HEK293 (cell line): Measurements from ENCODE around the gene SCTR.

ENCODE experiments used
- CTCF ChIA-PET: fragments of 350-600 bp; formaldehyde crosslinking; extraction: SDS; loops from one replicate; lab custom pipeline; 2021; ENCODE audit warnings: antibody characterized with exemption; lab: Yijun Ruan, JAX
- POLR2A ChIA-PET: fragments of 300-600 bp; formaldehyde crosslinking; extraction: SDS; loops from one replicate; lab custom pipeline; 2020; ENCODE audit warnings: antibody characterized with exemption, inconsistent platforms; lab: Yijun Ruan, JAX
- H3K27ac ChIP-seq: fragments of 200-500 bp; sonication (Bioruptor generic); 2 replicates; pipeline ENCODE4 v1.5.1; 2014; ENCODE audit warnings: low read depth, low read length, control low read depth, inconsistent platforms; ENCODE audit errors: extremely low read depth
- H3K36me3 ChIP-seq, 2 experiments: fragments of 200-500 bp in 1 of 2; sonication (Bioruptor generic) in 1 of 2; 1 replicate in 1 of 2; 2 replicates in 1 of 2; pipeline ENCODE4 v1.5.1; 2014 to 2017; ENCODE audit warnings: inconsistent platforms in 2 of 2, low read length in 2 of 2; ENCODE audit not compliant: control insufficient read depth in 2 of 2, insufficient read depth in 1 of 2
- H3K4me1 ChIP-seq: fragments of 200-500 bp; sonication (Bioruptor generic); 2 replicates; pipeline ENCODE4 v1.5.1; 2014; ENCODE audit warnings: mild to moderate bottlenecking, low read length, inconsistent platforms; ENCODE audit not compliant: control insufficient read depth, insufficient read depth
- H3K4me3 ChIP-seq: 2 replicates; pipeline ENCODE4 v1.5.1; 2011; ENCODE audit warnings: low read depth, mild to moderate bottlenecking, control low read depth, low read length, moderate library complexity
- H3K9me3 ChIP-seq: fragments of 200-500 bp; sonication (Bioruptor generic); 2 replicates; pipeline ENCODE4 v1.5.1; 2014; ENCODE audit warnings: low read depth, low read length, inconsistent platforms; ENCODE audit not compliant: control insufficient read depth, insufficient read depth
- KLF8 ChIP-seq: fragments of 450-650 bp; formaldehyde crosslinking; IDR thresholded peaks from 2 replicates; pipeline ENCODE4 v1.5.1; 2016; ENCODE audit warnings: missing biosample characterization, missing genetic modification characterization
- ZBTB6 ChIP-seq: fragments of 450-650 bp; formaldehyde crosslinking; IDR thresholded peaks from 2 replicates; pipeline ENCODE4 v1.5.1; 2017; ENCODE audit warnings: missing biosample characterization, missing genetic modification characterization
- ZFP69B ChIP-seq: fragments of 450-650 bp; formaldehyde crosslinking; IDR thresholded peaks from 2 replicates; pipeline ENCODE4 v1.5.1; 2016; ENCODE audit warnings: missing biosample characterization, missing genetic modification characterization
- ZIC2 ChIP-seq: fragments of 450-650 bp; formaldehyde crosslinking; IDR thresholded peaks from 2 replicates; pipeline ENCODE4 v1.5.1; 2016; ENCODE audit warnings: missing biosample characterization, missing genetic modification characterization
- ZNF433 ChIP-seq: fragments of 450-650 bp; formaldehyde crosslinking; IDR thresholded peaks from 2 replicates; pipeline ENCODE4 v1.5.1; 2016; ENCODE audit warnings: missing biosample characterization, missing genetic modification characterization, low read depth
- ZNF449 ChIP-seq: fragments of 450-650 bp; formaldehyde crosslinking; IDR thresholded peaks from 2 replicates; pipeline ENCODE4 v1.5.1; 2017; ENCODE audit warnings: missing biosample characterization, mild to moderate bottlenecking, missing genetic modification characterization, moderate library complexity
- ZNF548 ChIP-seq: fragments of 450-650 bp; formaldehyde crosslinking; IDR thresholded peaks from 2 replicates; pipeline ENCODE4 v1.5.1; 2016; ENCODE audit warnings: missing biosample characterization, missing genetic modification characterization
- ZNF585B ChIP-seq: fragments of 450-650 bp; formaldehyde crosslinking; IDR thresholded peaks from 2 replicates; pipeline ENCODE4 v1.5.1; 2016; ENCODE audit warnings: missing biosample characterization, missing genetic modification characterization
- ZNF830 ChIP-seq: fragments of 450-650 bp; IDR thresholded peaks from 2 replicates; pipeline ENCODE4 v1.5.0; 2018; ENCODE audit warnings: missing biosample characterization, missing genetic modification characterization, low read depth, mild to moderate bottlenecking, moderate library complexity
- TF ChIP-seq, protein P1 (sequence below): fragments of 450-650 bp; formaldehyde crosslinking; IDR thresholded peaks from 2 replicates; pipeline ENCODE4 v1.5.1; 2017; ENCODE audit warnings: missing biosample characterization, missing genetic modification characterization
- TF ChIP-seq, protein P2 (sequence below): fragments of 450-650 bp; formaldehyde crosslinking; IDR thresholded peaks from 2 replicates; pipeline ENCODE4 v1.5.1; 2016; ENCODE audit warnings: missing biosample characterization, missing genetic modification characterization

Gene SCTR

DNA sequence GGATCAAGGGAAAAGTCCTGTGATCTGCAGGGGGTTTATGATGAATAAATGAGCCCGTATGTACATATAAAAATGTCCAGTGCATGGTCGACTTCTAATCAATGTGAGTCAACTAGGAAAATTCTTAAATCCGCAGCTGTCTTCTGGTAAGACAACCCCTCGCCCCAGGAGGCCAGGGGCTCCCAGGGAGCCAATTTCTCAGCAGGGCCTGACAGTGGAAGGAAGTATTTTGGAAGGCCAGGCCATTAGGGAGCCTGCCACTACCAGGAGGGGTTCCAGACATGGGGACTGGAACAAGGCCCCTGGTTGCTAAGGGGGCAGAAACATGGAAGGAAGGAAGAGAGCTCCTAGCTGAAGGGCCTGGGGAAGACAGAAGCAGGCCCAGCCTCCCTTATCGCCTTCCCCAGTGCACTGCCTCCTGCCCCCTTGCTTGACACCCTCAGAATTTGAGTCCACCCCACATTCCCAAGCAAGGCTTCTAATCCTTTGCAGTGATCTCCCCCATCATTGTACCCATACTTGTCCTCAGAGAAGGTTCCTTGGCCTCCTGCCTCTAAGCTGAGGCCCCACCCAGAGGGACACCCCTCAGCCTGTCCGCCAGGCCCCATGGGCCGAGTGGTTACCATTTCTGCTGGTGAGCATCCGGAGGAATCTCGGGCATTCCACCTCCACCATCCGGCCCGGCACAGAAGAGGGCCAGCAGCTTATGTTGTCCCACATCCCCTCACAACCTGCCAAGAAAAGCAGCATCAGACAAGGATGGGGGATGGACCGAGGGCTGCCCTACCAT, 45.9 kb downstream of the SCTR start:
- TF ChIP-seq ZBTB6 (tag by site-specific recombination) (no peak), ZIC2 (tag by site-specific recombination) (peak; percentile 50), ZNF830 (tag by site-specific recombination) (no peak)
- no peak overlapping the region for H3K27ac ChIP-seq
- no peaks in the 10 kb centered on the region for H3K9me3 ChIP-seq
- H3K36me3 ChIP-seq: no peaks in the 10 kb centered on the region
- ChIA-PET CTCF (interaction anchor here (0.6 to 5.4 kb wide), 10 partner anchors 10 to 726 kb away, joined by 3 to 64 read pairs (median 6); no protein-coding TSS in a partner anchor), POLR2A (no interaction called here)
- H3K4me1 ChIP-seq: no peaks in the 10 kb centered on the region
- H3K4me3 ChIP-seq: no peak overlapping the region

GRCh38 chr2:119477113-119477505, 47.2 kb downstream of the SCTR start:
- ChIA-PET CTCF (interaction anchor here (0.6 to 5.4 kb wide), 36 partner anchors 9 to 1006 kb away, joined by 3 to 64 read pairs (median 6); no protein-coding TSS in a partner anchor), POLR2A (no interaction called here)

More at GRCh38 chr2:119477113-119477505, 47.2 kb downstream of the SCTR start:
- Histone ChIP-seq H3K9me3 (no peaks in the 10 kb centered on the region), H3K4me1 (no peaks in the 10 kb centered on the region), H3K27ac (no peak overlapping the region), H3K4me3 (no peak overlapping the region), H3K36me3 (no peaks in the 10 kb centered on the region)
- no peak for TF ChIP-seq ZBTB6 (tag by site-specific recombination)
- no peak for TF ChIP-seq KLF8 (tag by site-specific recombination)
- TF ChIP-seq, protein P1, sequence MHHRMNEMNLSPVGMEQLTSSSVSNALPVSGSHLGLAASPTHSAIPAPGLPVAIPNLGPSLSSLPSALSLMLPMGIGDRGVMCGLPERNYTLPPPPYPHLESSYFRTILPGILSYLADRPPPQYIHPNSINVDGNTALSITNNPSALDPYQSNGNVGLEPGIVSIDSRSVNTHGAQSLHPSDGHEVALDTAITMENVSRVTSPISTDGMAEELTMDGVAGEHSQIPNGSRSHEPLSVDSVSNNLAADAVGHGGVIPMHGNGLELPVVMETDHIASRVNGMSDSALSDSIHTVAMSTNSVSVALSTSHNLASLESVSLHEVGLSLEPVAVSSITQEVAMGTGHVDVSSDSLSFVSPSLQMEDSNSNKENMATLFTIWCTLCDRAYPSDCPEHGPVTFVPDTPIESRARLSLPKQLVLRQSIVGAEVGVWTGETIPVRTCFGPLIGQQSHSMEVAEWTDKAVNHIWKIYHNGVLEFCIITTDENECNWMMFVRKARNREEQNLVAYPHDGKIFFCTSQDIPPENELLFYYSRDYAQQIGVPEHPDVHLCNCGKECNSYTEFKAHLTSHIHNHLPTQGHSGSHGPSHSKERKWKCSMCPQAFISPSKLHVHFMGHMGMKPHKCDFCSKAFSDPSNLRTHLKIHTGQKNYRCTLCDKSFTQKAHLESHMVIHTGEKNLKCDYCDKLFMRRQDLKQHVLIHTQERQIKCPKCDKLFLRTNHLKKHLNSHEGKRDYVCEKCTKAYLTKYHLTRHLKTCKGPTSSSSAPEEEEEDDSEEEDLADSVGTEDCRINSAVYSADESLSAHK: no peak
- no peak for TF ChIP-seq ZNF548
- TF ChIP-seq, protein P2, sequence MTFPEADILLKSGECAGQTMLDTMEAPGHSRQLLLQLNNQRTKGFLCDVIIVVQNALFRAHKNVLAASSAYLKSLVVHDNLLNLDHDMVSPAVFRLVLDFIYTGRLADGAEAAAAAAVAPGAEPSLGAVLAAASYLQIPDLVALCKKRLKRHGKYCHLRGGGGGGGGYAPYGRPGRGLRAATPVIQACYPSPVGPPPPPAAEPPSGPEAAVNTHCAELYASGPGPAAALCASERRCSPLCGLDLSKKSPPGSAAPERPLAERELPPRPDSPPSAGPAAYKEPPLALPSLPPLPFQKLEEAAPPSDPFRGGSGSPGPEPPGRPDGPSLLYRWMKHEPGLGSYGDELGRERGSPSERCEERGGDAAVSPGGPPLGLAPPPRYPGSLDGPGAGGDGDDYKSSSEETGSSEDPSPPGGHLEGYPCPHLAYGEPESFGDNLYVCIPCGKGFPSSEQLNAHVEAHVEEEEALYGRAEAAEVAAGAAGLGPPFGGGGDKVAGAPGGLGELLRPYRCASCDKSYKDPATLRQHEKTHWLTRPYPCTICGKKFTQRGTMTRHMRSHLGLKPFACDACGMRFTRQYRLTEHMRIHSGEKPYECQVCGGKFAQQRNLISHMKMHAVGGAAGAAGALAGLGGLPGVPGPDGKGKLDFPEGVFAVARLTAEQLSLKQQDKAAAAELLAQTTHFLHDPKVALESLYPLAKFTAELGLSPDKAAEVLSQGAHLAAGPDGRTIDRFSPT (tag by site-specific recombination): no peak
- TF ChIP-seq ZNF585B (tag by site-specific recombination): no peak
- no peak for TF ChIP-seq ZNF449 (tag by site-specific recombination)
- TF ChIP-seq ZNF433 (tag by site-specific recombination): no peak
- TF ChIP-seq ZFP69B (tag by site-specific recombination): no peak
- TF ChIP-seq, all 188 proteins: peak for 0
